Measurements from ENCODE around the gene TCP11L2.
A peak's percentile ranks its signal among the peaks of the same experiment; 100 is the strongest.
"Not testable (repeated sequence)": the region's sequence is repeated elsewhere in the genome, so short reads cannot be mapped to it uniquely, and the experiment has no call there.

Gene TCP11L2

GRCh38 chr12:106307181-106307580, 4.6 kb downstream of the TCP11L2 start:
- no peak for DNase-seq (ENCODE audit: low spot score)

GRCh38 chr12:106308121-106308520, 5.6 kb downstream of the TCP11L2 start:
- no peak for DNase-seq (ENCODE audit: low spot score)

- DNase-seq (ENCODE audit: low spot score): no peak
Measured at GRCh38 chr12:106308611-106309010, 6.1 kb downstream of the TCP11L2 start.

- DNase-seq (ENCODE audit: low spot score): peak; percentile 52
Measured at GRCh38 chr12:106309671-106310505, 7.4 kb downstream of the TCP11L2 start.

GRCh38 chr12:106310687-106311086, 8.2 kb downstream of the TCP11L2 start:
- DNase-seq (ENCODE audit: low spot score): no peak

- no peak for DNase-seq (ENCODE audit: low spot score)
Measured at GRCh38 chr12:106311139-106311538, 8.6 kb downstream of the TCP11L2 start.

GRCh38 chr12:106313413-106313812, 10.9 kb downstream of the TCP11L2 start:
- DNase-seq (ENCODE audit: low spot score): not testable (repeated sequence)

- no peak for DNase-seq (ENCODE audit: low spot score)
Measured at GRCh38 chr12:106315523-106315922, 13.0 kb downstream of the TCP11L2 start.

GRCh38 chr12:106317406-106318082, 15.0 kb downstream of the TCP11L2 start:
- no peak for DNase-seq (ENCODE audit: low spot score)

GRCh38 chr12:106321139-106321850, 18.8 kb downstream of the TCP11L2 start:
- no peak for DNase-seq (ENCODE audit: low spot score)

- DNase-seq (ENCODE audit: low spot score): no peak
Measured at GRCh38 chr12:106323537-106323936, 21.0 kb downstream of the TCP11L2 start.

- DNase-seq (ENCODE audit: low spot score): no peak
Measured at GRCh38 chr12:106327309-106327869, 24.9 kb downstream of the TCP11L2 start.

GRCh38 chr12:106328735-106329134, 26.2 kb downstream of the TCP11L2 start:
- DNase-seq (ENCODE audit: low spot score): no peak

- no peak for DNase-seq (ENCODE audit: low spot score)
Measured at GRCh38 chr12:106329231-106329982, 26.9 kb downstream of the TCP11L2 start.

GRCh38 chr12:106331599-106331998, 29.1 kb downstream of the TCP11L2 start:
- DNase-seq (ENCODE audit: low spot score): no peak

GRCh38 chr12:106332536-106332935, 30.0 kb downstream of the TCP11L2 start:
- no peak for DNase-seq (ENCODE audit: low spot score)

GRCh38 chr12:106333010-106333409, 30.5 kb downstream of the TCP11L2 start:
- no peak for DNase-seq (ENCODE audit: low spot score)

GRCh38 chr12:106333756-106334155, 31.2 kb downstream of the TCP11L2 start:
- DNase-seq (ENCODE audit: low spot score): no peak

- DNase-seq (ENCODE audit: low spot score): no peak
Measured at GRCh38 chr12:106341086-106341877, 38.7 kb downstream of the TCP11L2 start.

- DNase-seq (ENCODE audit: low spot score): peak; percentile 25
Measured at GRCh38 chr12:106342397-106343213, 40.1 kb downstream of the TCP11L2 start.

Data from SW480 (cell line).